Testis (tissue), 3 donors: ENCODE measurements around the gene C5. TPM values are rescaled to one million over a fixed set of nuclear protein-coding genes. Genes with fewer than 3 reads are reported as not detected.
A peak's percentile ranks its signal among the peaks of the same experiment; 100 is the strongest.

Experiments
- DNase-seq: peaks from one replicate; pipeline ENCODE4 v3.0.0-alpha.2; 2019
- H3K27ac ChIP-seq, 2 donors: fragments of 200-600 bp; sonication (generic); one replicate each; pipeline ENCODE4 v1.5.1; 2019
- H3K27me3 ChIP-seq: fragments of 200-600 bp; sonication (generic); one replicate; pipeline ENCODE4 v1.5.1; 2019
- H3K36me3 ChIP-seq: fragments of 200-600 bp; sonication (generic); one replicate; pipeline ENCODE4 v1.5.1; 2017; ENCODE audit warnings: low read depth; ENCODE audit errors: missing control alignments
- H3K4me1 ChIP-seq: fragments of 200-600 bp; sonication (generic); one replicate; pipeline ENCODE4 v1.5.1; 2019
- H3K4me3 ChIP-seq, 2 donors: fragments of 200-600 bp; sonication (generic); one replicate each; pipeline ENCODE4 v1.5.1; 2017 to 2019
- H3K9me3 ChIP-seq: fragments of 200-600 bp; sonication (generic); one replicate; pipeline ENCODE4 v1.5.1; 2017
- POLR2A ChIP-seq: fragments of 450-650 bp; IDR thresholded peaks from one replicate; pipeline ENCODE4 v1.6.1; 2017; ENCODE audit warnings: antibody characterized with exemption, mild to moderate bottlenecking, moderate library complexity
- WGBS, 2 donors: methylation state at CpG; one replicate each; pipeline ENCODE4 v1.1.5; 2018; 5-methylcytosine and 5-hydroxymethylcytosine counted together
- intact Hi-C: fragments of 100-400 bp; cut with DNase I; formaldehyde crosslinking; loops from one replicate; pipeline ENCODE4 v1.15.1; 2023; ENCODE audit warnings: low total_unique reads
- polyA plus RNA-seq: library from polyadenylated mRNA; stranded (reverse); fragments of 350-450 nt; fragmentation: Illumina TruSeq; extraction: RNeasy Lipid Tissue Mini Kit (QIAGEN cat#74804); gene quantifications from one replicate; pipeline ENCODE4 v1.2.3, GENCODE V29; 2014; ENCODE audit warnings: low read depth, low replicate concordance; ENCODE audit not compliant: insufficient read depth
- total RNA-seq, 2 donors: library from RNA; depleted of rRNA; stranded (reverse); fragments of >200 nt; gene quantifications; one replicate each; pipeline ENCODE4 v1.2.3, GENCODE V29; 2016
- TF ChIP-seq, protein P1 (sequence below), 3 experiments: fragments of 450-650 bp in 2 of 3; fragments of 200-600 bp in 1 of 3; sonication (generic) in 1 of 3; IDR thresholded peaks; one replicate each; pipeline ENCODE4 v1.5.1; 2016 to 2019; ENCODE audit warnings: antibody characterized with exemption in 3 of 3, mild to moderate bottlenecking in 2 of 3, moderate library complexity in 1 of 3

C5 gene
- total and polyA plus RNA-seq, 3 donors from 2014 or later, result 3.2 to 8.0 (median 5.1) TPM

DNA sequence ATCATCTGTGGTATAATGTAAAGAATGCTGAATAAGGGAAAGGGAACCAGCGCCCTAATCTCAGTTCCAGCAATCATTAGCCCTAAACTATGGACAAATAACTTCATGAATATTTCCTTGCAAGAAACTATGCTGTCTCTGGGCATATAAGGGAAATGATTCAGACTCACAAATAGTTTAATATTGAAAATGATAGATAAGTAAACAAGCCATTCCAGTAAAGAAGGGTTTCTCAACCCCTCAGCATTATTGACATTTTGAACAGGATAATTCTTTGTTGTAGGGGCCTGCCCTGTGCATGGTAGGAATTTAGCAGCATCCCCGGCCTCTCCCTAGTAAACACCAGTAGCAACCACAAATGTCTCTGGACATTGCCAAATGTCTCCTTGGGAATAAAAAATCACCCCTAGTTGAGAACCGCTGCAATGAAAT is 23.8 kb downstream of the C5 start:
- DNase-seq, result no peak
- Histone ChIP-seq H3K27ac (no peak overlapping the region), H3K4me3 (no peak overlapping the region), H3K4me1 (peaks cover 6% of the 10 kb centered on the region), H3K27me3 (no peaks in the 10 kb centered on the region), H3K36me3 (no peaks in the 10 kb centered on the region), H3K9me3 (no peaks in the 10 kb centered on the region)
- intact Hi-C loops, result no loop called here
- 84 to 91% methylated on average over 3 of the region's 3 CpGs for WGBS, 2 donors
- TF ChIP-seq POLR2A, result no peak
- TF ChIP-seq, protein P1, sequence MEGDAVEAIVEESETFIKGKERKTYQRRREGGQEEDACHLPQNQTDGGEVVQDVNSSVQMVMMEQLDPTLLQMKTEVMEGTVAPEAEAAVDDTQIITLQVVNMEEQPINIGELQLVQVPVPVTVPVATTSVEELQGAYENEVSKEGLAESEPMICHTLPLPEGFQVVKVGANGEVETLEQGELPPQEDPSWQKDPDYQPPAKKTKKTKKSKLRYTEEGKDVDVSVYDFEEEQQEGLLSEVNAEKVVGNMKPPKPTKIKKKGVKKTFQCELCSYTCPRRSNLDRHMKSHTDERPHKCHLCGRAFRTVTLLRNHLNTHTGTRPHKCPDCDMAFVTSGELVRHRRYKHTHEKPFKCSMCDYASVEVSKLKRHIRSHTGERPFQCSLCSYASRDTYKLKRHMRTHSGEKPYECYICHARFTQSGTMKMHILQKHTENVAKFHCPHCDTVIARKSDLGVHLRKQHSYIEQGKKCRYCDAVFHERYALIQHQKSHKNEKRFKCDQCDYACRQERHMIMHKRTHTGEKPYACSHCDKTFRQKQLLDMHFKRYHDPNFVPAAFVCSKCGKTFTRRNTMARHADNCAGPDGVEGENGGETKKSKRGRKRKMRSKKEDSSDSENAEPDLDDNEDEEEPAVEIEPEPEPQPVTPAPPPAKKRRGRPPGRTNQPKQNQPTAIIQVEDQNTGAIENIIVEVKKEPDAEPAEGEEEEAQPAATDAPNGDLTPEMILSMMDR (IDR thresholded peaks at IDR 0.05), result no peak

DNA sequence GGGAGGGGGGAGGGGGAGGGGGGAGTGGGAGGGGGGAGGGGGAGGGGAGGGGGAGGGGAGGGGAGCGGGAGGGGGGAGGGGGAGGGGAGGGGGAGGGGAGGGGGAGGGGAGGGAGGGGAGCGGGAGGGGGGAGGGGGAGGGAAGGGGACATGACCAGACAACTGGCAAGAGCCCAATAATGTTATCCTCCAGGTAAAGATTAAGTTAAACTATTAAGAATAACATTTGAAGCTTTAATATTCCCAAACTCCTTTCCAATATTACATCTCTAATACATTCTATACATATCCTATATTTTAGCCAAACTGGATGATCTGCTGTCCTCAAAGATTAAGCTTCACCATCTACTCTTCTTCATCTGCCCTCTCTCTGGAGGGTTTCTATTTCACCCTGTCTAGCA is 25.8 kb downstream of the C5 start:
- Histone ChIP-seq H3K4me1 (peaks cover 13% of the 10 kb centered on the region), H3K27ac (no peak overlapping the region), H3K27me3 (no peaks in the 10 kb centered on the region), H3K4me3 (no peak overlapping the region), H3K36me3 (no peaks in the 10 kb centered on the region), H3K9me3 (no peaks in the 10 kb centered on the region)
- DNase-seq, result no peak
- intact Hi-C loops, result no loop called here
- 30 to 86% methylated on average over 1 of the region's 2 CpGs for WGBS, 2 donors
- TF ChIP-seq POLR2A, result no peak
- TF ChIP-seq, protein P1 (IDR thresholded peaks at IDR 0.05), result no peak

- Histone ChIP-seq H3K4me3 (no peak overlapping the region), H3K36me3 (no peaks in the 10 kb centered on the region), H3K27me3 (no peaks in the 10 kb centered on the region), H3K4me1 (peaks cover 13% of the 10 kb centered on the region), H3K27ac (no peak overlapping the region), H3K9me3 (no peaks in the 10 kb centered on the region)
- intact Hi-C loops, result no loop called here
- 47 to 56% methylated on average over 1 of the region's 1 CpG for WGBS, 2 donors
- DNase-seq, result no peak
- TF ChIP-seq POLR2A, result no peak
- TF ChIP-seq, protein P1 (IDR thresholded peaks at IDR 0.05), result peak in 1 of 3 experiments; percentile 13
These were observed 27.0 kb downstream of the C5 start for GRCh38 chr9:121023064-121023463.

DNA sequence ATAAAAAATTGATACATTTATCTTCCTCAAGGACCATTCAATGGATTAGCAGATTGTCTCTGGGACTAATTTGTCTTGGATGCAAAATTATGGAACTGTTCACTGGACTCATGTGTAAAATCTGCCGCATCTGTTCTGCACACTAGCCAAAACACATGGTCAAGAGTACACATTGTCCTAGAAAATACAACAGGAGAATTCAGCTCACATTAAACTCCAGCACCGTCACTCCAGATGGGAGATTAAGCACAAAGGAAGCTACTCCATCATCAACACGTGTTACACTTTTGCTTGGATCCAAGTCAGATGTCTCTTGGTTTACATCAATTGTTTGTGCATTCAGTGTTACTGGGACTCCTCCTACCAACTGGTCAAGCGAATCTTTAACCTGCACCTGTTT is 28.8 kb downstream of the C5 start:
- H3K27ac ChIP-seq, result peak overlapping the region in 1 of 2 donors; percentile 41
- no peaks in the 10 kb centered on the region for H3K9me3 ChIP-seq
- H3K4me1 ChIP-seq, result peaks cover 13% of the 10 kb centered on the region
- TF ChIP-seq, protein P1 (IDR thresholded peaks at IDR 0.05), result no peak
- no peak for TF ChIP-seq POLR2A
- no peaks in the 10 kb centered on the region for H3K36me3 ChIP-seq
- H3K27me3 ChIP-seq, result no peaks in the 10 kb centered on the region
- no peak overlapping the region for H3K4me3 ChIP-seq
- DNase-seq, result peak; percentile 64
- intact Hi-C loops, result no loop called here
- 36 to 53% methylated on average over 4 of the region's 4 CpGs for WGBS, 2 donors

DNA sequence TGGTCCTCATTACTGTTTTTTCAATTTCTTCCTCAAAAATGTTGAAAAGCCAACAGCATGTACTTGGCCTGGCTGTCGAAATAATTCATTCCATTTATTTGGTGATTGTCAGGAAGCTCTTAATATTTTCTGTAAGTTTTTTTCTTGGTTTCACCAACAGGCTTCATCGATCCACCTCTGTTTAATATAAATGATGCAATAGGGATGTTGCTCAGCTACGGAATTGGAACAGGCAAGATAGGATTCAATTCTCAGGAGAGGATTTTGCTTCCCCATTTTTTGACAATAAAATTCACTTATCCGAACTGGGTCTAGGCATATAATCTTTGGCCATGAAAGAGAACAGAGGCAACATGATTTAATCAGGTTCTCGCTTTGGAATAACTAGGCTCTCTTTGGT is 30.8 kb downstream of the C5 start:
- no peak overlapping the region for H3K27ac ChIP-seq
- H3K4me3 ChIP-seq, result no peak overlapping the region
- 72 to 93% methylated on average over 5 of the region's 5 CpGs for WGBS, 2 donors
- DNase-seq, result no peak
- no peaks in the 10 kb centered on the region for H3K27me3 ChIP-seq
- TF ChIP-seq, protein P1 (IDR thresholded peaks at IDR 0.05), result no peak
- no peak for TF ChIP-seq POLR2A
- H3K9me3 ChIP-seq, result no peaks in the 10 kb centered on the region
- intact Hi-C loops, result no loop called here
- H3K36me3 ChIP-seq, result no peaks in the 10 kb centered on the region
- peaks cover 13% of the 10 kb centered on the region for H3K4me1 ChIP-seq
